T47D (cell line): ENCODE measurements around the gene CTSW.
A peak's percentile ranks its signal among the peaks of the same experiment; 100 is the strongest.
"Not testable (repeated sequence)": the region's sequence is repeated elsewhere in the genome, so short reads cannot be mapped to it uniquely, and the experiment has no call there.

Source experiments
- DNase-seq, 2 experiments: peaks; one replicate each; pipeline versions ENCODE4 v3.0.0 to v3.0.0-alpha.2; 2011 to 2012; ENCODE audit warnings: low read depth in 1 of 2, low spot score in 1 of 2
- JUND ChIP-seq: IDR thresholded peaks from 2 replicates; pipeline ENCODE4 v1.6.1; 2012; ENCODE audit warnings: low read depth
- in situ Hi-C: cut with HindIII; loops from 2 replicates; pipeline ENCODE4 v1.10.0; 2016; ENCODE audit warnings: low sequenced_read_pairs, low pct_unique_long_range_greater_than_20kb

Gene CTSW

DNA sequence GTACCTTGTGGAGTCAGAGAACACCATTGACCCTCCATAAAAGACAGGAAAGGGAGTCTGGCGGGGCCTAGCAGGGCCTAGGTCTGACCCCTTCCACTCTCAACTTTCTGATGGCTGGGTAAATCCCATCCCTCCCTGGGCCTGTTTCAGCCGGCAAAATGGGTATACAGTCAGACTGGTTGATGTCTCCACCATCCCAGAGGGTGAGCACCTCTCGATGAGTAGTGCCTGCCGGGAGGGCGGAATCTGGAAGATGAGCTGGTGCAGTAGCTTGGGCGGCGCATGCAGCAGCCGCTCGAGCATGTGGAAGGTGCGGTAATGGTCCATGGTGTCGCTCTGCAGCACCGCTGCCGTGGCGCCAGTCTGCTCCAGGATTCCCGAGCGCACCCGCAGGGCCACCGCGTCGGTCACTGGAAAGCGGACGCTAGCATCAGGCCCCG, 8.1 kb downstream of the CTSW start:
- TF ChIP-seq JUND: no peak
- in situ Hi-C loops: no loop called here
- DNase-seq: no peak

DNA sequence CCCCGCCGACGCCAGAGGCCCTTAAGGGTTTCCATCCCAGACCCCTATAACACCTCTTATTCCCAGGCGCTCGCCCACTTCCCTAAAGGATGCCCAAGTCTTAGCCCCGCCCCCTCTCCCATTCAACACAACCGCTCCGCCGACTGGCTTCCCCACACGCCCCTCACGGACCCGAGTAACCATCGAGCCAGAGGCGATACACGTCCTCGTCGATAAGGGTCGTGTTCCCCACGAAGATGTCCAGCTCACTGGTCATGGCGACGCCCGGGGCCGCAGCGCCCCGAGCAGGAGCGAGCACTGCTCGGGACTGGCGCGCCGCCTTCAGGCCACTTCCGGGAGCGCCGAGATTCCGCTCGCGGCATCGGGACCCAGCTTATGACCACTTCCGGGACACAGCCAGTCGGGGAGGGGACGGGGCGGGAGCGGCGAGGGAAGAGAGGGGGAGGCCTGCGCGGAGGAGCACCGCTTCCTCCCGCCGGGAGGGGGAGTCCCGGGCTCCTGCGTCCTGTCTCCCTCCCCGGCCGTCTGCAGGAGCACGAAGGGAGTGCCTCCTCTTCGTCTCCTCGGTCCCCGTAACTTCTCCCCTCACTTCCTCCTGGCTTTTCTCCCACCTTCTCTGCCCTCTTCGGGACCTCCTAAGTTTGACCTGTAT, 8.7 kb downstream of the CTSW start, which contains the start of gene FIBP:
Gene FIBP, minus strand, starts transcription at position 309 of the 652 bp plus-strand sequence. Its CDS starts 53 bp downstream, at position 256.
- DNase-seq: peak; percentile 98 to 99
- TF ChIP-seq JUND: no peak
- in situ Hi-C loops: no loop called here

DNA sequence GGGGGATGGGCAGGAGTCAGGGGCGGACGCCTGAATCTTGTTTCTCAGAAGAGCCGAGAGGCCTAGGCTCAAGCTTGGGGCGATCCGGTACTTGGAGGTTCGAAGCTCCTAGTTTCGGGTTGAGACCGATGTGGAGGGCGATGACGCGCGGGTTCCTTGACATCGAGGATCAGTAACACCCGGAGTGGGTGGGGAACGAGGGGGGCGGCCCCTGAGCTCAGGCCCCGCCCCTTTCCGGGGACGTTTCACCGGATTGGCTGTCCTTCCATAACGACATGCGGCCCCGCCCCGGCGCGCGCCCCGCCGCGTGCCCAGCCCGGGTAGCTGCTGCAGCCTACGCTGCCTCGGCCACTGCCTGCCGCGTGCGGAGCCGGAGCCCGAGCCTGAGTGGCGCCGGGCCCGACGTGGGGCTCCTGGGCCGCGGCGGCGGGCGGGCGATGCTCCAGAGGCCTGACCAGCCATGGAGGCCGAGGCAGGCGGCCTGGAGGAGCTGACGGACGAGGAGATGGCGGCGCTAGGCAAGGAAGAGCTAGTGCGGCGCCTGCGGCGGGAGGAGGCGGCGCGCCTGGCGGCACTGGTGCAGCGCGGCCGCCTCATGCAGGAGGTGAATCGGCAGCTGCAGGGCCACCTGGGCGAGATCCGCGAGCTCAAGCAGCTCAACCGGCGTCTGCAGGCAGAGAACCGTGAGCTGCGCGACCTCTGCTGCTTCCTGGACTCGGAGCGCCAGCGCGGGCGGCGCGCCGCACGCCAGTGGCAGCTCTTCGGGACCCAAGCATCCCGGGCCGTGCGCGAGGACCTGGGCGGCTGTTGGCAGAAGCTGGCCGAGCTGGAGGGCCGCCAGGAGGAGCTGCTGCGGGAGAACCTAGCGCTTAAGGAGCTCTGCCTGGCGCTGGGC, 10.9 kb downstream of the CTSW start, which contains the start of gene CCDC85B:
Gene CCDC85B, plus strand, starts transcription at position 350 of the 895 bp plus-strand sequence. Its CDS starts 111 bp downstream, at position 461.
- in situ Hi-C loops: no loop called here

DNA sequence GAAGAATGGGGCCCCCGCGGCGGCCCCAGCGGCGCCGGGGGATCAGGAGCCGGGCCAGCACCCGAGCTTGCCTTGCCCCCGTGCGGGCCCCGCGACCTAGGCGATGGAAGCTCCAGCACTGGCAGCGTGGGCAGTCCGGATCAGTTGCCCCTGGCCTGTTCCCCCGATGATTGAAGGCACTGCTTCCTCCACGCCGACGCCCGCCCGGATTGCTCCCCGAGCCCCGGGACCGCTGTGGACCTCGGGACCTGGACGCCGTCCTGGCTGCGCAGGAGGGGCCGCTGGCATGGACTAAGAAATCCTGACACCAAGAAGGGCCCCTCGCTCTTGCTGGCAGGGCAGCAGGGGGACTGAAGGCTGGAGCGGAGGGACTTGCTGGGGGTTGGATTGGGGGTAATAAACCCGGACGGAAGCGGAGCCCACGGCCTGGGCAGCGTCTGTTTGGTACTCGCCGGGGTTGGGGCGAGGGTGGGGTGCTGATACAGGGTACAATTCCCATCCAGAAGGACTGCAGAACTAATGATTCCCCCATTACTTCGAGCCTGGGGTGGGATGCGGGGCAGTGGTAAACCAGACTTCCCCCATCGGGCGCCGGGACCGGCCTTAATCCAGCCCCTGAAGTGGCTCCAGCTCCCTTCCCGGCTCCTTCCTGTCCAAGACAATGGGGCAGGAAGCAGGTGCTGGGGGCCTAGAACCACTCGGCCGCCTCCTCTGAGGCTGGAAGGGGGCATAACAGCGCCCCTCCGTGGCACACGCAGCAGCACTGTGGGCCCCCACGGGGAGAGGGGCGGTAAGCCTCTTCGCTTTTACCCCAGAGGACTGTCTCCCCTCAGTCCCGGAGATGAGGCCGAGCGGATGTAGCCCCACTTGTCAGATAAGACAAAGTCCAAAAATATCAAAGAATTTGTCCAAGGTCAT, 11.8 kb downstream of the CTSW start:
- TF ChIP-seq JUND: no peak
- in situ Hi-C loops: no loop called here
- DNase-seq: no peak

More for the DNA sequence above, 10.9 kb downstream of the CTSW start, which contains the start of gene CCDC85B:
- peak; percentile 97 to 99 for DNase-seq
- TF ChIP-seq JUND: no peak

DNA sequence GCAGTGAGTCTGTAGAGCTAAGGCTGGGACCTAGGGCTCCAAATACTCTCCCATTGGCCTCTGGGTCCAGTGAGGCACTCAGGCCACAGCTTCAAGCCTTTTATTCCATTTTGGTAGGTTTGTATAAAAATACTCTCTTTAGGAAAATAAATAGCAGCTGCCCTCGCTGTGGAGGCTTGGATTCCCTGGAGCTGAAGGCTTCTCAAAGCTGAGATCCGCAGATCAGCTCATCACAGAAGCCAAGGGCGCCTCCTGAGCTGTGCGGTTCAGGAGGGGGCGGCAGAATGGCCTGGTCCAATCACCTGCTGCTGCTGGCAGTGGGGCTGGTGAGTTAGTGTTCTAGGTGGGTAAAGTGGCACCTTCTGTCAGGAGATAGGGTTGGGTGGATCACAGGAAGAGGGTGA, 12.5 kb downstream of the CTSW start:
- DNase-seq, in situ Hi-C loops: not testable (repeated sequence)

DNA sequence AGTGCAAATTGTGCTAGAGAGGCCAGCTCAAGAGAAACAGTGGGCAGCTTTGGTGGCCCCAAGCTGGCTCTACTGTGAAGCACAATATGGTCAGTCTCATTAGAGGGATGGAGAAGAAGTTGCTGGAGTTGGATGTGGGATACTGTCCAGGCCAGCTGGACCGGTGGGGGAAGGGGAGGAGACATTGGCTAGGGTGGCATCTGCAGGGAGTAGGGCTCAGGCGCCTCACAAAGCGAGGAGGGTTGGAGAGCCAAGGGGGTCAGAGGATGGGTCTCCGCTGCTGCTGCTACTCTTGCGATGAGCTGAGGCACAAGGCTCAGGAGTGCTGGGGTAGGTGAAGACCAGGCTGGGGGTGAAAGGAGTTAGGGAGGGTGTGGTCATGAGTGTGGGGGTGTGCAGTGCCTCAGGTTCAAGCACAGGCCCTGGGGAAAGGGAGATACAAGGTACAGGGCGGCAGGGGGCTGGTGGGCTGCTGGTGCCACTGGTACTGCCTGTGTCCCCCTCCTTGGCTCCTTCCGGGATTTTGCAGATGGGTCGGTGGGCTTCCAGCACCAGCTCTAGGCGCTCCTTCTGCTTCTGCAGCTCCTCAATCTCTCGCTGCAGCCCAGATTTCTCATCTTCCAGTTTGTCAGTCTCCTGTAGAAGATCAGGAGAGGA, 13.2 kb downstream of the CTSW start:
- no peak for TF ChIP-seq JUND
- in situ Hi-C loops: no loop called here
- DNase-seq: no peak

DNA sequence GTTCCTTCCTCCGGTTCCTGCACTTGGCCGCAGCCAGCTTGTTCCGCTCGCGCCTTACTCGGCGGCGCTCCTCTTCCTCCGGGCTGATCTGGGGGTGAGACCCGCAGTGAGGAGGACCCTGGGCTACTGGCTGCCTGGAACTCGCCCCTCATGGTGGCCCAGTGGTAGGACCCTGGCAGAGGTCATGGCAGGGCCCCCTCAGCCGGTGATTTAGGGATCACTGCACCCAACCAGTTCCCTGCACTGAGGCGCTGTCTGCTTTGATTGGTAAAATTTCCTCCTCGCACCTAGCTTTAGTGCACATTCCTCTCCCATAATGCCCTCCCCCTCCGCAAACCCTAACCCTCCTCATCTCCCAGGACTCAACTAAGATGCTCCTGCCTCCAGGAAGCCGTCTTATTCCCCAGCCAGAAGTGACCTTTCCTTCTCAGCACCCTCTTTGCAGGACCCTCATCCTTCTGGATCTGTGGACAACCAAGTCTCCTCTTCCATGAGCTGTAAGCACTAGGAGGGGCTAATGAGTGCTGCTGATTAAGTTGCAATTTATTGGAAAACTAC, 14.5 kb downstream of the CTSW start:
- in situ Hi-C loops: no loop called here
- no peak for TF ChIP-seq JUND
- no peak for DNase-seq

DNA sequence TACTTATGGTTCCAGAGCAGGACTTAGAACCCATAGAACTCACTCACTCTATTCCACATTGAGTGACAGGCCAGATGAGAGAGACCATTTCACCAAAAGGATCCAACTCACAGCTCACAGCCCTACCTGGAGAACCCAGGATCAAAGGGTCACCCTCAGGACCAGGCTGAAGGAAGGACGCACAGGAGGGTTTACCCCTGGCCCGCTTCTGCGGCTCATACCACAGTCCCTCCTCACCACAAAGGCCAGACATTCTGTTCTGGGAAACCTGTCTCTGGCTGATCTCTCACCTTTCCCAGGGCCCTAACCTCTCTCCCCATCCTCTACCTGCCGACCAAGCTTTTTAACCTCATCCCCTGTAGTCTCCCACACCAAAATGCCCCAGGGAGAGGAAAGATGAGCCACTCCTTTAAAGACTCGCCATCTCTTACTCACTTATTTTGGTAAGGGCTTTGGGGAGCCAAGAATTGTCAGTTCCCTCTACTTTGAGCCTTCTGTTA, 15.9 kb downstream of the CTSW start:
- in situ Hi-C loops: no loop called here
- no peak for DNase-seq
- TF ChIP-seq JUND: no peak

DNA sequence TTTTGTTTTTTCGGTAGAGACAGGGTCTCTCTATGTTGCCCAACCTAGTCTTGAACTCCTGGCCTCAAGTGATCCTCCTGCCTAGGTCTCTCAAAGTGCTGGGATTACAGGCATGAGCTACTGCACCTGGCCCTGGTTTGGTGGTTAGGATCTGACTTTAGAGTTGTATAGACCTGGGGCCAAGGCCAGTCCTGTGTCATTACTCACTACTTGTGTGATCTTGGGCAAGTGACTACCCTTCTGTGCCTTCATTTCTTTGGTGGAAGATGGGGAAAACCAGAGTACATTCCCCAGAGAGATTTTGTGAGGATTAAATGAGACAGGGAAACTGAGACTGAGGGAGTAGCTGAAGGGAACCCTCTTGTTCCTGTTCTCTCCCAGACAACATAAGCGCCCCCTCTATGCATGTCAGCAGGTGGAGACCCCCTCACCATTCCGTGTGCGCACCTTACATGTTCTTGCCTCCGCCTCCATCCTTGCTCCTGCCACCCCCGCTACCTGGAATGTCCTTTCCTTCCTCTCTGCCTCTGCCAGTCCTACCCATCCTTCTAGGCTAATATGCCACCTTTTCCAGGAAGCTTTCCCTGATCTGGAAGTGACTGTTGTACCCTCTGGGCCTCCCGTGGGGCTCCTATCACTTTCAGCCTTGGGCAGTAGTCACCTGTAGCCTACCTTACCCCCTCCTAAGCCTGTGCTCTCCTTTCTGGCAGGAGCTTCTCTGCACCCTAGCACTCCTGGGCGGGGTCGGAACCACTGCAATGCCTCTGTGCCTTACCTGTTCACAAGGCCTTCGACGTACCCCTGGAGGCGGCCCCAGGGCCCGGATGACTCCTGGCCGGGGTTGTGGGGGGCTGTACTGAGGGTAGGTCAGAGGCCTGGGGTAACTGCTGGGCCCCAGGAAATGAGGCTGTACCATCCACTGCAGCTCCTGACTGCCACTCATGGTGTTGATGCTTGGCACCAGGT, 16.7 kb downstream of the CTSW start:
- TF ChIP-seq JUND: no peak
- DNase-seq: no peak
- in situ Hi-C loops: no loop called here

DNA sequence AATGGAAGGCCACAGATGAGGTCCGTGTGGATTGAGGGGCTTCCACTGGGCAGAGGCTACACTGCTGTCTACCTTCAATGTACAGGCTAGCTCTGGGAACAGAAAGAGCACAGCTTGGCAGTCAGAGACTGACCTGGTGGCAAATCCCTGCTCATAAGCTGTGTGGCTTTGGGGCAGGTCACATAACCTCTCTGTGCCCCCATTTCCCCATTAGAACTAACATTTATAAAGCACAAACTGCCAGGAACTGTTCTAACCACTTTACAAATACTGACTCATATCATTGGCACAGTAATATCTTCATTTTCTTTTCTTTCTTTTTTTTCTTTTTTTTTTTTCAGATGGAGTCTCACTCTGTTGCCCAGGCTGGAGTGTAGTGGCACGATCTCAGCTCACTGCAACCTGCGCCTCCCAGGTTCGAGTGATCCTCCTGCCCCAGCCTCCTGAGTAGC, 17.4 kb downstream of the CTSW start:
- in situ Hi-C loops: no loop called here
- no peak for DNase-seq
- TF ChIP-seq JUND: no peak
